Sigmoid colon (tissue), 4 donors: Measurements from ENCODE around the gene CDK15.

Experiments
- CTCF ChIP-seq, 4 experiments: fragments of 450-650 bp in 3 of 4; fragments of 200-600 bp in 1 of 4; IDR thresholded peaks; one replicate each; pipeline ENCODE4 v1.5.1; 2016 to 2019; ENCODE audit warnings: antibody characterized with exemption in 4 of 4, mild to moderate bottlenecking in 3 of 4, moderate library complexity in 2 of 4
- EP300 ChIP-seq, 4 donors: sonication (generic); formaldehyde crosslinking; IDR thresholded peaks; one replicate each; pipeline ENCODE4 v1.6.1; 2017; ENCODE audit warnings: antibody characterized with exemption in 4 of 4
- POLR2A ChIP-seq, 2 donors: fragments of 450-650 bp; IDR thresholded peaks; one replicate each; pipeline ENCODE4 v1.6.1; 2016; ENCODE audit warnings: antibody characterized with exemption in 2 of 2, mild to moderate bottlenecking in 2 of 2, moderate library complexity in 2 of 2
- POLR2AphosphoS5 ChIP-seq, 4 donors: sonication (generic); formaldehyde crosslinking; IDR thresholded peaks; one replicate each; pipeline ENCODE4 v1.6.1; 2017; ENCODE audit warnings: antibody characterized with exemption in 4 of 4

- TF ChIP-seq CTCF (IDR thresholded peaks at IDR 0.05), result no peak
- TF ChIP-seq EP300 (IDR thresholded peaks at IDR 0.05), result no peak
- no peak for TF ChIP-seq POLR2AphosphoS5 (IDR thresholded peaks at IDR 0.05)
- TF ChIP-seq POLR2A (IDR thresholded peaks at IDR 0.05), result no peak
Measured at GRCh38 chr2:201942531-201942930, 136.2 kb downstream of the CDK15 start.
